ENCODE measurements around the gene CRMP1.

CRMP1 gene

GRCh38 chr4:5804656-5805055, 88.2 kb downstream of the CRMP1 start:
- in situ Hi-C loops (cut with MboI; ENCODE audit: low sequenced_read_pairs): loop anchor here (25.0 kb wide), 1 partner anchor 817 kb away; no protein-coding TSS in a partner anchor

GRCh38 chr4:5802565-5802964, 90.3 kb downstream of the CRMP1 start:
- in situ Hi-C loops (cut with MboI; ENCODE audit: low sequenced_read_pairs): loop anchor here (25.0 kb wide), 1 partner anchor 815 kb away; no protein-coding TSS in a partner anchor

- in situ Hi-C loops (cut with MboI; ENCODE audit: low sequenced_read_pairs): loop anchor here (25.0 kb wide), 1 partner anchor 814 kb away; no protein-coding TSS in a partner anchor
Observed at GRCh38 chr4:5801696-5802095, 91.2 kb downstream of the CRMP1 start.

- in situ Hi-C loops (cut with MboI; ENCODE audit: low sequenced_read_pairs): loop anchor here (25.0 kb wide), 1 partner anchor 813 kb away; no protein-coding TSS in a partner anchor
Observed at GRCh38 chr4:5800496-5800895, 92.4 kb downstream of the CRMP1 start.

GRCh38 chr4:5799406-5799805, 93.5 kb downstream of the CRMP1 start:
- in situ Hi-C loops (cut with MboI; ENCODE audit: low sequenced_read_pairs): no loop called here

- in situ Hi-C loops (cut with MboI; ENCODE audit: low sequenced_read_pairs): no loop called here
Observed at GRCh38 chr4:5798946-5799345, 93.9 kb downstream of the CRMP1 start.

- in situ Hi-C loops (cut with MboI; ENCODE audit: low sequenced_read_pairs): no loop called here
Observed at GRCh38 chr4:5798462-5798861, 94.4 kb downstream of the CRMP1 start.

- in situ Hi-C loops (cut with MboI; ENCODE audit: low sequenced_read_pairs): no loop called here
Observed at GRCh38 chr4:5797866-5798265, 95.0 kb downstream of the CRMP1 start.

- in situ Hi-C loops (cut with MboI; ENCODE audit: low sequenced_read_pairs): no loop called here
Observed at GRCh38 chr4:5796976-5797375, 95.9 kb downstream of the CRMP1 start.

- in situ Hi-C loops (cut with MboI; ENCODE audit: low sequenced_read_pairs): no loop called here
Observed at GRCh38 chr4:5795580-5795979, 97.3 kb downstream of the CRMP1 start.

- in situ Hi-C loops (cut with MboI; ENCODE audit: low sequenced_read_pairs): no loop called here
Observed at GRCh38 chr4:5793514-5793913, 99.4 kb downstream of the CRMP1 start.

- in situ Hi-C loops (cut with MboI; ENCODE audit: low sequenced_read_pairs): no loop called here
Observed at GRCh38 chr4:5791654-5792053, 101.2 kb downstream of the CRMP1 start.

GRCh38 chr4:5790546-5790857, 102.4 kb downstream of the CRMP1 start:
- in situ Hi-C loops (cut with MboI; ENCODE audit: low sequenced_read_pairs): no loop called here

- in situ Hi-C loops (cut with MboI; ENCODE audit: low sequenced_read_pairs): no loop called here
Observed at GRCh38 chr4:5789141-5789540, 103.7 kb downstream of the CRMP1 start.

GRCh38 chr4:5788144-5788543, 104.7 kb downstream of the CRMP1 start:
- in situ Hi-C loops (cut with MboI; ENCODE audit: low sequenced_read_pairs): no loop called here

GRCh38 chr4:5787311-5787710, 105.6 kb downstream of the CRMP1 start:
- in situ Hi-C loops (cut with MboI; ENCODE audit: low sequenced_read_pairs): no loop called here

- in situ Hi-C loops (cut with MboI; ENCODE audit: low sequenced_read_pairs): no loop called here
Observed at GRCh38 chr4:5785806-5786680, 106.8 kb downstream of the CRMP1 start.

- in situ Hi-C loops (cut with MboI; ENCODE audit: low sequenced_read_pairs): no loop called here
Observed at GRCh38 chr4:5784960-5785611, 107.8 kb downstream of the CRMP1 start.

- in situ Hi-C loops (cut with MboI; ENCODE audit: low sequenced_read_pairs): no loop called here
Observed at GRCh38 chr4:5784021-5784420, 108.9 kb downstream of the CRMP1 start.

GRCh38 chr4:5783486-5783885, 109.4 kb downstream of the CRMP1 start:
- in situ Hi-C loops (cut with MboI; ENCODE audit: low sequenced_read_pairs): no loop called here

- in situ Hi-C loops (cut with MboI; ENCODE audit: low sequenced_read_pairs): no loop called here
Observed at GRCh38 chr4:5782829-5783476, 109.9 kb downstream of the CRMP1 start.

- in situ Hi-C loops (cut with MboI; ENCODE audit: low sequenced_read_pairs): no loop called here
Observed at GRCh38 chr4:5781691-5782090, 111.2 kb downstream of the CRMP1 start.

Measured in HL-60/S4 treated with phorbol 12-myristate 13-acetate at 8.2 ng/mL for 4 days and 3 days (cell line).